SK-N-MC (cell line): ENCODE measurements around the gene OSM.

Experiments
- DNase-seq: peaks from one replicate; pipeline ENCODE4 v3.0.0-alpha.2; 2011; ENCODE audit warnings: low read depth, low spot score
- H3K27ac ChIP-seq: fragments of 200-600 bp; sonication (generic); 2 replicates; pipeline ENCODE4 v1.5.1; 2016; ENCODE audit warnings: mixed run types
- H3K36me3 ChIP-seq: fragments of 200-600 bp; sonication (generic); 2 replicates; pipeline ENCODE4 v1.6.1; 2017; ENCODE audit warnings: antibody characterized with exemption, low read length, mixed read lengths; ENCODE audit not compliant: insufficient read depth
- H3K4me3 ChIP-seq: fragments of 200-600 bp; sonication (generic); 2 replicates; pipeline ENCODE4 v1.5.1; 2016
- H3K9ac ChIP-seq: fragments of 200-600 bp; sonication (generic); 2 replicates; pipeline ENCODE4 v1.8.0; 2017; ENCODE audit warnings: mixed run types, mixed read lengths; ENCODE audit not compliant: insufficient read length
- H3K9me3 ChIP-seq: fragments of 200-600 bp; sonication (generic); 2 replicates; pipeline ENCODE4 v1.6.1; 2017; ENCODE audit warnings: low read depth, mild to moderate bottlenecking, antibody characterized with exemption, low read length, moderate library complexity, mixed read lengths
- EZH2 ChIP-seq: fragments of 200-600 bp; sonication (generic); IDR thresholded peaks from one replicate; pipeline ENCODE4 v1.6.1; 2017; ENCODE audit warnings: antibody characterized with exemption
- FOXP2 ChIP-seq: optimal IDR thresholded peaks from 2 replicates; pipeline ENCODE3; 2011; ENCODE audit warnings: mild to moderate bottlenecking, moderate library complexity; ENCODE audit not compliant: insufficient read depth; ENCODE audit errors: extremely low read length, control extremely low read depth
- POLR2AphosphoS5 ChIP-seq: IDR thresholded peaks from 2 replicates; pipeline ENCODE4 v1.6.1; 2012; ENCODE audit warnings: mild to moderate bottlenecking, low read depth, low read length, borderline replicate concordance

Gene OSM

GRCh38 chr22:30266445-30267381 is at the start of gene OSM:
Gene OSM, minus strand, starts transcription at chr22:30266851. Its CDS starts 52 bp downstream, at chr22:30266799.
- DNase-seq = no peak
- no peak within 1 kb of the TSS for H3K9ac ChIP-seq
- H3K4me3 ChIP-seq = no peak within 1 kb of the TSS
- H3K27ac ChIP-seq = no peak within 1 kb of the TSS
- no peak for TF ChIP-seq FOXP2
- no peak for TF ChIP-seq EZH2
- TF ChIP-seq POLR2AphosphoS5 = no peak
- no peaks in the 10 kb centered on the region for H3K9me3 ChIP-seq
- H3K36me3 ChIP-seq = no peaks in the 10 kb centered on the region

- TF ChIP-seq EZH2 (no peak), POLR2AphosphoS5 (no peak), FOXP2 (no peak)
Measured at GRCh38 chr22:30315962-30316576, 49.4 kb upstream of the OSM start.

DNA sequence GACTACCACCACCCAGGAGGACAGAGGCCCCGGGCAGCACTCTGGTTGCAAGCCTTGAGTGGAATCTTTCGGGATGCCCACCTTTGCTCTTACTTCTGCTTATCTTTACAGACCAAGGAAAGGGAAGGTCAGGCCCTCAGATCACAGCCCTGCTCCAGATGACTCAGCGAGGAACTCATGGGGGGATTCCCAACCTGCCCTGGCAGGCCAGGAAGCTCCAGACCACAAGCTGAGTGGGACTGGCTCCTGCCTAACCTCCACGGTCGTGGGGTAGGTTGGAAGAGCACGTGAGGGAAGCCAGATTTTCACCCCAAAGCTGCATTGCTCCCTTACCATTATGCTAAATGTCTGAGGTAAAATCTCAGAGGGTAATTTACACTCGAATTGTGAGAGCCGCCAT is 48.3 kb upstream of the OSM start:
- no peak for DNase-seq
- no peak overlapping the region for H3K27ac ChIP-seq
- H3K4me3 ChIP-seq = no peak overlapping the region
- H3K36me3 ChIP-seq = no peaks in the 10 kb centered on the region
- no peaks in the 10 kb centered on the region for H3K9me3 ChIP-seq
- H3K9ac ChIP-seq = no peak overlapping the region
- TF ChIP-seq EZH2 (no peak), FOXP2 (no peak), POLR2AphosphoS5 (no peak)

More at GRCh38 chr22:30315962-30316576, 49.4 kb upstream of the OSM start:
- no peak for DNase-seq
- Histone ChIP-seq H3K9ac (no peak overlapping the region), H3K9me3 (no peaks in the 10 kb centered on the region), H3K4me3 (no peak overlapping the region), H3K27ac (no peak overlapping the region), H3K36me3 (no peaks in the 10 kb centered on the region)

- DNase-seq = no peak
- Histone ChIP-seq H3K4me3 (no peak overlapping the region), H3K27ac (no peak overlapping the region), H3K36me3 (no peaks in the 10 kb centered on the region), H3K9ac (no peak overlapping the region), H3K9me3 (no peaks in the 10 kb centered on the region)
- TF ChIP-seq FOXP2 = no peak
- TF ChIP-seq EZH2 = no peak
- TF ChIP-seq POLR2AphosphoS5 = no peak
Measured at GRCh38 chr22:30313527-30314363, 47.1 kb upstream of the OSM start.

GRCh38 chr22:30312053-30312452 is 45.4 kb upstream of the OSM start:
- TF ChIP-seq FOXP2 = no peak
- TF ChIP-seq EZH2 = no peak
- no peak for TF ChIP-seq POLR2AphosphoS5
- H3K27ac ChIP-seq = no peak overlapping the region

GRCh38 chr22:30310881-30311771 is 44.5 kb upstream of the OSM start:
- Histone ChIP-seq H3K36me3 (no peaks in the 10 kb centered on the region), H3K9ac (no peak overlapping the region), H3K27ac (no peak overlapping the region), H3K9me3 (no peaks in the 10 kb centered on the region), H3K4me3 (no peak overlapping the region)
- no peak for TF ChIP-seq FOXP2
- no peak for TF ChIP-seq POLR2AphosphoS5
- no peak for TF ChIP-seq EZH2
- DNase-seq = no peak

More at GRCh38 chr22:30312053-30312452, 45.4 kb upstream of the OSM start:
- Histone ChIP-seq H3K4me3 (no peak overlapping the region), H3K9me3 (no peaks in the 10 kb centered on the region), H3K36me3 (no peaks in the 10 kb centered on the region), H3K9ac (no peak overlapping the region)
- no peak for DNase-seq

DNA sequence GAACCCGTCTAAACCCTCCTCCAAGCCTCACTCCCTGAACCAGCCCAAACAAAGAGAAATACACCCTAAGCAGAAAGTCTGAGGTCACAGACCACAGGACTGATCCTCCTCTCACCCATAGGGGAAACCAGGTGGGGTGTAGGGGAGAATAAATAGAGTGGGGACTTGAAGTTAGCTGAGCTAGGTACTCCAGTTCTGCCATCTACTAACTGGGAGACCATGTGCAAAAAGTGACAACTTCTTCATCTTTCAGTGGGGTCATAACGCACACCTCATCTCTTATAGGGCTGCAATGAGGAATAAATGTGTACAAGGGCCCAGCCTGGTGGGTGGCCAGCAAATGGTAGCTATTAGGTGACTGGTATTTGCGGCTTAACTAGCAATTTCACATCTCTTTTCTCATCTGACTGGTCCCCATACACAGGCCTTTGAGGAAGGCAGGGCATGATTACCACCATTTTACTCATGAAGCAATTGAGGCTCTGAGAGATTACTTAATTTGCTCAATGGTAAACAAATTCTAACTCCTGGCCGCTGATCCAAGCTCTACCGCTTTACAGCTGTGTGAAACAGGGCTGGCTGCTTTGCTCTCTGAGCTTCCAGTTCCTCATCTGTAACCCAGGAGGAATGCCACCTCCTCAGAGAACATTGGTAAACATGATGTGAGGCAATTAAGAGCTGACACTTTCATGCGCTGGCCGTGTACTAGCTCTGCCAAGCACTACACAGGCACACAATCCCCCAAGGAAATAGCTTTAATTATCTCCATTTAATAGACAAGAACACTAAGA is 43.5 kb upstream of the OSM start:
- DNase-seq = no peak
- Histone ChIP-seq H3K9me3 (no peaks in the 10 kb centered on the region), H3K4me3 (no peak overlapping the region), H3K36me3 (no peaks in the 10 kb centered on the region), H3K9ac (no peak overlapping the region), H3K27ac (no peak overlapping the region)
- TF ChIP-seq EZH2 (no peak), FOXP2 (no peak), POLR2AphosphoS5 (no peak)
